Nephron (organoid): ENCODE data around the gene CDH23.
A peak's percentile ranks its signal among the peaks of the same experiment; 100 is the strongest.

Experiments
- H3K27ac Mint-ChIP-seq, 3 experiments: 2 replicates each; pipeline ENCODE4 v1.8.0; 2020; ENCODE audit warnings: mixed read lengths in 3 of 3, mild to moderate bottlenecking in 2 of 3, moderate library complexity in 1 of 3
- H3K27me3 Mint-ChIP-seq: 2 replicates; pipeline ENCODE4 v1.8.0; 2021; ENCODE audit warnings: low read depth, mild to moderate bottlenecking, moderate library complexity, mixed read lengths
- H3K36me3 Mint-ChIP-seq: 2 replicates; pipeline ENCODE4 v1.8.0; 2020; ENCODE audit warnings: low read depth, mixed read lengths
- H3K4me1 Mint-ChIP-seq: 2 replicates; pipeline ENCODE4 v1.8.0; 2020; ENCODE audit warnings: mixed read lengths
- H3K4me3 Mint-ChIP-seq, 3 experiments: 2 replicates each; pipeline ENCODE4 v1.8.0; 2020; ENCODE audit warnings: mild to moderate bottlenecking in 3 of 3, mixed read lengths in 3 of 3, moderate library complexity in 2 of 3
- H3K9me3 Mint-ChIP-seq: 2 replicates; pipeline ENCODE4 v1.8.0; 2020; ENCODE audit warnings: mixed read lengths
- TF ChIP-seq, protein P1 (sequence below), 3 experiments: fragments of 200-600 bp; sonication (generic); IDR thresholded peaks; one replicate each; pipeline ENCODE4 v1.5.0; 2021; ENCODE audit warnings: antibody characterized with exemption in 3 of 3; ENCODE audit not compliant: unreplicated experiment in 3 of 3

The CDH23 gene

DNA sequence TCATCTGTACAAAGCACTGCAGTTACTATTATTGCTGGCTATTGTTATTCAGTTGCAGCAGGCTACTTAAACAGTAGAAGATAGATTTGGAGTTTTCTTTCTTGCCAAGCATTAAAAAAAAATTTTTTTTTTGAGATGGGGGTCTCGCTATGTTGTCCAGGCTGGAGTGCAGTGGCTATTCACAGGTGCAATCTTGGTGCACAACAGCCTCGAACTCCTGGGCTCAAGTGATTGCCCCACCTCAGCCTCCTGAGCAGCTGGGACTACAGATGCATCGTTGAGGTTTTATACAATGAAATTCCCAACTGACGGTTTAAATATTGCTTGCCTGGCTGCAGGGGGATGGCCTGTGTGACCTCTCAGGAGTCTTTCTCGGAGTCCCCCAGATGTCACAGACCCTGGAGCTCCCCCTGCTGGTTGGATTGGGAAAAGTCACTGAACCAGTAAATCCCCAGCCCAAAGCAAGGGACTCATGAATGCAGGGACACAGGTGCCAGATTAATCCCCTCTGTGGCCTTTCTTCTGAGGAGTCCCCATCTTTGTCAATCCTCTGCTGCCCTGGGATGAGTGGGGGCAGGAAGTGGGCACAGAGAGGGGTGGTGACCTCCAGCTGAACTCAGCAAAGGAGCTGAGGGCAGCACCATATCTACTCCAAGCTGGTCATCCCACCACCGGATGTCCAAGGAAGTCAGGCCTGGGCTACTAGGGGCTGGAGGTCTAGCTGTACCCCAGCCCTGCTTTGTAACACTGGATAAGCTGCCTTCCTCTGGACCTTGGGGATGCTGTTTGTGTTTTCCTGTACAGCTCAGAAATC lies 173.3 kb downstream of the CDH23 start:
- TF ChIP-seq, protein P1, sequence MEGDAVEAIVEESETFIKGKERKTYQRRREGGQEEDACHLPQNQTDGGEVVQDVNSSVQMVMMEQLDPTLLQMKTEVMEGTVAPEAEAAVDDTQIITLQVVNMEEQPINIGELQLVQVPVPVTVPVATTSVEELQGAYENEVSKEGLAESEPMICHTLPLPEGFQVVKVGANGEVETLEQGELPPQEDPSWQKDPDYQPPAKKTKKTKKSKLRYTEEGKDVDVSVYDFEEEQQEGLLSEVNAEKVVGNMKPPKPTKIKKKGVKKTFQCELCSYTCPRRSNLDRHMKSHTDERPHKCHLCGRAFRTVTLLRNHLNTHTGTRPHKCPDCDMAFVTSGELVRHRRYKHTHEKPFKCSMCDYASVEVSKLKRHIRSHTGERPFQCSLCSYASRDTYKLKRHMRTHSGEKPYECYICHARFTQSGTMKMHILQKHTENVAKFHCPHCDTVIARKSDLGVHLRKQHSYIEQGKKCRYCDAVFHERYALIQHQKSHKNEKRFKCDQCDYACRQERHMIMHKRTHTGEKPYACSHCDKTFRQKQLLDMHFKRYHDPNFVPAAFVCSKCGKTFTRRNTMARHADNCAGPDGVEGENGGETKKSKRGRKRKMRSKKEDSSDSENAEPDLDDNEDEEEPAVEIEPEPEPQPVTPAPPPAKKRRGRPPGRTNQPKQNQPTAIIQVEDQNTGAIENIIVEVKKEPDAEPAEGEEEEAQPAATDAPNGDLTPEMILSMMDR (IDR thresholded peaks at IDR 0.05; ENCODE audit: unreplicated experiment in 3 of 3): peak; percentile 75 to 81 (median 78)
- Mint-ChIP-seq H3K4me1 (no peaks in the 10 kb centered on the region), H3K9me3 (no peaks in the 10 kb centered on the region), H3K27ac (no peak overlapping the region), H3K27me3 (peaks cover 38% of the 10 kb centered on the region), H3K36me3 (no peaks in the 10 kb centered on the region), H3K4me3 (no peak overlapping the region)

DNA sequence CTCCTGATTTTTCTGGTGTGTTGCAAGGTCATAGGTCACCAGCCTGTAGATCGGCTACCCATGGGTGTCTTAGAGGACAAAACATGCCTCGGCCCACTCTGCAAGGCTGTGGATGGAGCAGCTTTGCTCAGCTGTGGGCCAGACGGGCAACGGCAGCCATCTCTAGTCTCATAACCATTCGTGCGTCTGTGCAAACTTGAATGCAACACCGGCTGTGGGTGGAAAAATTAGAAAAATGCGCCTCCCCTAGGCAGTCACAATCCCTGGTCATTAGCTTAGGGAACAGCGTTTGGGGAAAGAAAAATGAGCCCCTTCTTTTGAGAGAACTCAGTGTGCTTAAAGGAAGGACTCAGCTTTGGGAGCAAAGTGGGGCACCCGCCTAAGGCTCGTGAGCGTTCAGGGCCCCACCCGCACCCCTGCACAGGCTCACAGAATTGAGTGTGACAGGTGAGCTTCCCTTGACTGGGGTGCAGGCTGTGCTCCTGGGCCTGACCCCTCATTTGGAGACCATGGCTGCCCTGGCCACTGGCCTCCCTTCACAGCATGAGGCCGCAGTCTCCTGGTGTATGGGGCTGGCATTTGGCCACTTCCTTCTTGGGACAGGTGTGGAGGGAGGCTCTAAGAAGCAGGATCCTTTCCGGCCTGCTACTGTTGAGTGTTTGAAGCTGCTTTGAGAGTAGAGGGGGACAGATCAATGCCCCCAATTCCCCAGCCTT lies 174.9 kb downstream of the CDH23 start:
- Mint-ChIP-seq H3K27me3 (peaks cover 29% of the 10 kb centered on the region), H3K4me1 (peaks cover 12% of the 10 kb centered on the region), H3K27ac (no peak overlapping the region), H3K9me3 (no peaks in the 10 kb centered on the region), H3K36me3 (no peaks in the 10 kb centered on the region), H3K4me3 (no peak overlapping the region)
- TF ChIP-seq, protein P1 (IDR thresholded peaks at IDR 0.05; ENCODE audit: unreplicated experiment in 3 of 3): no peak

DNA sequence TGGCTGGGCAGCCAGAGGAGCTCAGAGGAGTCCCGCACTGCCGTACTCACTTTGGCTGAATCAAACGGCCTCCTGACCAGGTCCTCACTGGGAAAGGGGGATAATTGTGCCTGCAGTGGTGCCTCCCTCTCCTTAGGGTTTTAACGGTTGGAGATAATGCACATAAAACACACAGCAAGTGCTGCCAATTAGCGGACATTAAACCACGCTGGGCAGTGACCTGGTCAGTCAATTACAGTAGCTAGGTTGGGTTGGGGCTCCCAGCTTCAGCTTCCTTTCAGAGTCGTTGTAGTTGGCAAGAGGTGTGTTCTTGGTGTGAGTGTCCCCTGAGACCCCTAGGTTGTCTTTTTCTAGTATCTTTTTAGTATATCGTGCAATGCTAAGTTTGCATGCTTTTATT lies 176.2 kb downstream of the CDH23 start:
- Mint-ChIP-seq H3K27me3 (peaks cover 34% of the 10 kb centered on the region), H3K4me3 (no peak overlapping the region), H3K36me3 (no peaks in the 10 kb centered on the region), H3K4me1 (peaks cover 16% of the 10 kb centered on the region), H3K27ac (no peak overlapping the region), H3K9me3 (no peaks in the 10 kb centered on the region)
- TF ChIP-seq, protein P1 (IDR thresholded peaks at IDR 0.05; ENCODE audit: unreplicated experiment in 3 of 3): no peak

DNA sequence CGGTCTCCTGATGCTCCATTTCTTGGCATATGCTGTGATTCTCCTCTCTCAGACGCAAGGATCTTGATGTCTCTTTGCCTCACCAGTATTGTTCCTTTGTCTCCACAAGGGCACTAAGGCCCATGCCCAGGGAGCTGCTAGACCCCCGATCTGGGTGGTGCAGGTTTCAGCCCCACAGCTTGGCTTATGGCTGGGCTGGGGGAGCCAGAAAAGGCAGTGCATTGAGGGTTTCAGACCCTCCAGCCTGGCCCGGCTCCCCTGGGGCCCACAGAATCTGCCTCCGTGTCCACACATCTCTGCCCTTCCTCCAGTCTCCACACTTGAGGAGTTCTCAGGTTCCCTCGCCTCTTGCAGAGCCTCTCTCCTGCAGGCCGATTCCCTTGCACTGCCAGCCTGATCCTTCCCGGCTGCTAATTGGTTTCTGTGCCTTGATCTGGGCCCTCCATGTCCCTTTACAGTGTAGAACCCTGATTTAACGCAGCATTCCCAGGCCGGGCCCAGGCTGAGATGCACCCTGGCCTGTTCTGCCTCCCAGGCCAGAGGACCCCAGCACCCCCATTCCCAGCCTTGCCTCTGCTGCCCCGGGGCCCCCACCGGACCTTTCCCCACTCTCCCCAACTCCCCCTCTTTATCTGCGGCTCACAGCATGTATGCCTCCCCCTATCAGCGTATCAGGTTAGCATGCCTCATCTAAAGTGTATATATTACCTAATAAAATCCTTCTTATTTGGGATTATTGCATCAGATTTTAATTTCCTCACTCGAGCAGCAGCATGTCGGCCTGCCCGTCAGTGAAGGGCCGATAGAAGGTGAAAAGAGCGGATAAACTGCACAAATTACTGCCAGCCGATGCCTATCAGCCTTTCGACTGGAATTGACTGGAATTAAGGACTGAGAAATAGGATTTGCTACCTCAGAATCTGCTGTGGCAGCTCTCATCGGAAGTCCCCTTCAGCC lies 177.1 kb downstream of the CDH23 start:
- no peaks in the 10 kb centered on the region for H3K36me3 Mint-ChIP-seq

DNA sequence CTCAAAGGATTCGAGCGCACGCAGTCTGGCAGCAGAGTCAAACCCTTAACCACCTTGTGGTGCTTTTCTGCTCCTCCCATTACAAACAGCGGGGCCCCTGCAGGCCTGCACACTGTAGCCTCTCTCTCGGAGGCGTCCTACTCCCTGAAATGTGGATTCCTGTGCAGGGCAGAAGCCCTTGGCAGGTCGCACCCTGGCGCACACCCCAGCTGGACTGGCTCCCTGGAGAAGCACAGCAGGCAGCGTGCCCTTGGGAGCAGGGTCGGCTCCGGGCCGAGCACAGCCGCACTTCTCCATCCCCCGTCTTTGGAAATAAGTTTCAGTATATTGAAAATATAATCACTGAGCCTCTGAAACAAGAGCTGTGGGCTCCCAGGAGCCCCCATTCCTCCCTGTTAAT lies 178.7 kb downstream of the CDH23 start:
- H3K4me1 Mint-ChIP-seq: peaks cover 16% of the 10 kb centered on the region
- TF ChIP-seq, protein P1 (IDR thresholded peaks at IDR 0.05; ENCODE audit: unreplicated experiment in 3 of 3): no peak
- peaks cover 46% of the 10 kb centered on the region for H3K27me3 Mint-ChIP-seq
- H3K36me3 Mint-ChIP-seq: no peaks in the 10 kb centered on the region
- H3K27ac Mint-ChIP-seq: no peak overlapping the region
- H3K4me3 Mint-ChIP-seq: no peak overlapping the region
- H3K9me3 Mint-ChIP-seq: no peaks in the 10 kb centered on the region

More for the DNA sequence above, 177.1 kb downstream of the CDH23 start:
- no peak overlapping the region for H3K4me3 Mint-ChIP-seq
- H3K27ac Mint-ChIP-seq: no peak overlapping the region
- peaks cover 16% of the 10 kb centered on the region for H3K4me1 Mint-ChIP-seq
- no peaks in the 10 kb centered on the region for H3K9me3 Mint-ChIP-seq
- H3K27me3 Mint-ChIP-seq: peaks cover 40% of the 10 kb centered on the region
- TF ChIP-seq, protein P1 (IDR thresholded peaks at IDR 0.05; ENCODE audit: unreplicated experiment in 3 of 3): no peak
